PC-9 (cell line): Measurements from ENCODE around the gene FCER2. TPM values are rescaled to one million over a fixed set of nuclear protein-coding genes. Genes with fewer than 3 reads are reported as not detected.

ENCODE experiments used
- BruUV-seq: library from RNA; stranded (reverse); fragments of 400-500 nt; replicated peaks from 2 replicates; lab custom pipeline; 2021; lab: Mats Ljungman, UMichigan
- CTCF ChIA-PET: fragments of 300-600 bp; sonication (Branson Sonifier 250); formaldehyde crosslinking; loops from one replicate; lab custom pipeline; 2022; ENCODE audit warnings: antibody characterized with exemption; lab: Charles Lee
- POLR2A ChIA-PET: fragments of 300-600 bp; sonication (Branson Sonifier 250); formaldehyde crosslinking; loops from one replicate; lab custom pipeline; 2022; ENCODE audit warnings: antibody characterized with exemption; ENCODE audit not compliant: unreplicated experiment; lab: Charles Lee
- DNase-seq, 2 experiments: peaks; one replicate each; pipeline versions ENCODE4 v3.0.0 to v3.0.0-alpha.2; 2015 to 2022; ENCODE audit warnings: mixed read lengths in 1 of 2
- H2AFZ ChIP-seq: fragments of 200-600 bp; sonication (generic); 2 replicates; pipeline ENCODE4 v1.8.1; 2017; ENCODE audit warnings: antibody characterized with exemption
- H3F3A ChIP-seq: fragments of 200-600 bp; sonication (generic); 2 replicates; pipeline ENCODE4 v1.8.1; 2017; ENCODE audit warnings: antibody characterized with exemption, mild to moderate bottlenecking, low read depth; ENCODE audit not compliant: insufficient read depth
- H3K27ac ChIP-seq: fragments of 200-600 bp; sonication (generic); 2 replicates; pipeline ENCODE4 v1.6.1; 2016; ENCODE audit warnings: mixed run types
- H3K27me3 ChIP-seq: fragments of 200-600 bp; sonication (generic); 2 replicates; pipeline ENCODE4 v1.6.1; 2016; ENCODE audit warnings: low read depth, mixed run types; ENCODE audit not compliant: insufficient read depth
- H3K36me3 ChIP-seq: fragments of 200-600 bp; sonication (generic); 2 replicates; pipeline ENCODE4 v1.6.1; 2016; ENCODE audit warnings: low read depth, mixed run types
- H3K4me1 ChIP-seq: fragments of 200-600 bp; sonication (generic); replicated peaks from 2 replicates; pipeline ENCODE4 v1.6.1; 2016; ENCODE audit warnings: mixed run types; ENCODE audit not compliant: insufficient read depth
- H3K4me2 ChIP-seq: fragments of 200-600 bp; sonication (generic); 2 replicates; pipeline ENCODE4 v1.6.1; 2017; ENCODE audit warnings: mixed run types
- H3K4me3 ChIP-seq: fragments of 200-600 bp; sonication (generic); 2 replicates; pipeline ENCODE4 v1.6.1; 2016; ENCODE audit warnings: mixed run types
- H3K79me2 ChIP-seq: fragments of 200-600 bp; sonication (generic); 2 replicates; pipeline ENCODE4 v1.6.1; 2017; ENCODE audit warnings: low read depth, mixed run types
- H3K9me2 ChIP-seq: fragments of 200-600 bp; sonication (generic); 2 replicates; pipeline ENCODE4 v1.8.1; 2017; ENCODE audit warnings: mild to moderate bottlenecking; ENCODE audit not compliant: insufficient read depth
- H3K9me3 ChIP-seq: fragments of 200-600 bp; sonication (generic); 2 replicates; pipeline ENCODE4 v1.8.1; 2016; ENCODE audit warnings: low read depth; ENCODE audit not compliant: insufficient read depth
- H4K20me1 ChIP-seq: fragments of 200-600 bp; sonication (generic); 2 replicates; pipeline ENCODE4 v1.8.1; 2017; ENCODE audit not compliant: insufficient read depth
- EZH2 ChIP-seq: fragments of 200-600 bp; sonication (generic); IDR thresholded peaks from 2 replicates; pipeline ENCODE4 v1.8.0; 2017; ENCODE audit warnings: antibody characterized with exemption, low read depth
- intact Hi-C: fragments of 100-400 bp; cut with micrococcal nuclease; formaldehyde crosslinking; loops from one replicate; pipeline ENCODE4 v1.10.0; 2022; ENCODE audit not compliant: unreplicated experiment
- total RNA-seq: library from RNA; stranded (reverse); gene quantifications from 2 replicates; pipeline ENCODE4 v1.2.3, GENCODE V29; 2021
- TF ChIP-seq, protein P1 (sequence below): fragments of 200-600 bp; sonication (generic); conservative IDR thresholded peaks from 2 replicates; pipeline ENCODE4 v1.6.1; 2017; ENCODE audit warnings: mixed run types, antibody characterized with exemption, mild to moderate bottlenecking, moderate library complexity

FCER2 gene
- total RNA-seq, 1 experiment from 2014 or later, result not detected

DNA sequence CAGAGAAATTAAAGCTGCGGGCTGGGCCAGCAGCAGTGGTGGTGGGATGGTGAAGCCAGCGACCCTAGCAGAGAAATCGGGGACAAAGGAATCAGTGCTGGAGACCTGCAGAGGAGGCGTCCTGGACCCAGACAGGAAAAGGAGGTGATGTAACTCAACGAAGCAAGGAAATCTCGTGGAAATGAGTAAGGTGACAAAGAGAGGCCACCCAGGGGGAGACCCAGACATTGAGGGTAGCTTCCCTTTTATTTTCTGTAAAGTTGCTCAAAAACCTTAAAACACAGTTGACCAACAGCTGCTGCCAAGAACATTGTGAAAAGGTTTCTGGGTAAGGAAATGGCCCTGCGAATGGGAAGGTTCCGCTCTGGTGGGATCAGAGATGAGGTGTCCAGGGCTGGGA lies 46.4 kb downstream of the FCER2 start:
- Histone ChIP-seq H3K9me3 (no peaks in the 10 kb centered on the region), H3F3A (peaks cover 13% of the 10 kb centered on the region), H3K4me2 (no peak overlapping the region), H3K27me3 (0 out of 2 replicates have a peak, but pooled peaks cover under 1% of the 10 kb centered on the region), H3K36me3 (no peaks in the 10 kb centered on the region), H3K4me3 (no peak overlapping the region), H3K9me2 (no peaks in the 10 kb centered on the region), H3K27ac (no peak overlapping the region), H4K20me1 (no peaks in the 10 kb centered on the region), H3K79me2 (no peaks in the 10 kb centered on the region), H2AFZ (no peak overlapping the region), H3K4me1 (peaks cover 26% of the 10 kb centered on the region)
- no peak for DNase-seq
- intact Hi-C loops, result no loop called here
- ChIA-PET CTCF (interaction anchor here (0.6 kb wide), 1 partner anchor 88 kb away, joined by 5 read pairs; no protein-coding TSS in a partner anchor), POLR2A (interaction anchor here (0.7 kb wide), 1 partner anchor 8 kb away, joined by 5 read pairs; no protein-coding TSS in a partner anchor)
- TF ChIP-seq EZH2, result no peak
- TF ChIP-seq, protein P1, sequence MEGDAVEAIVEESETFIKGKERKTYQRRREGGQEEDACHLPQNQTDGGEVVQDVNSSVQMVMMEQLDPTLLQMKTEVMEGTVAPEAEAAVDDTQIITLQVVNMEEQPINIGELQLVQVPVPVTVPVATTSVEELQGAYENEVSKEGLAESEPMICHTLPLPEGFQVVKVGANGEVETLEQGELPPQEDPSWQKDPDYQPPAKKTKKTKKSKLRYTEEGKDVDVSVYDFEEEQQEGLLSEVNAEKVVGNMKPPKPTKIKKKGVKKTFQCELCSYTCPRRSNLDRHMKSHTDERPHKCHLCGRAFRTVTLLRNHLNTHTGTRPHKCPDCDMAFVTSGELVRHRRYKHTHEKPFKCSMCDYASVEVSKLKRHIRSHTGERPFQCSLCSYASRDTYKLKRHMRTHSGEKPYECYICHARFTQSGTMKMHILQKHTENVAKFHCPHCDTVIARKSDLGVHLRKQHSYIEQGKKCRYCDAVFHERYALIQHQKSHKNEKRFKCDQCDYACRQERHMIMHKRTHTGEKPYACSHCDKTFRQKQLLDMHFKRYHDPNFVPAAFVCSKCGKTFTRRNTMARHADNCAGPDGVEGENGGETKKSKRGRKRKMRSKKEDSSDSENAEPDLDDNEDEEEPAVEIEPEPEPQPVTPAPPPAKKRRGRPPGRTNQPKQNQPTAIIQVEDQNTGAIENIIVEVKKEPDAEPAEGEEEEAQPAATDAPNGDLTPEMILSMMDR, result no peak
- no TSS peak for BruUV-seq

GRCh38 chr19:7654401-7654800 lies 47.5 kb downstream of the FCER2 start:
- H2AFZ ChIP-seq, result no peak overlapping the region
- peaks cover 16% of the 10 kb centered on the region for H3F3A ChIP-seq
- no peaks in the 10 kb centered on the region for H3K27me3 ChIP-seq
- BruUV-seq, result no TSS peak
- peak overlapping the region; percentile 35; the same call in 1 of the 2 replicates for H3K4me2 ChIP-seq
- POLR2A ChIA-PET, result interaction anchor here (0.5 to 0.6 kb wide), 2 partner anchors 35 to 102 kb away, joined by 3 to 6 read pairs; no protein-coding TSS in a partner anchor
- no peaks in the 10 kb centered on the region for H3K9me2 ChIP-seq
- peaks cover 26% of the 10 kb centered on the region for H3K4me1 ChIP-seq
- no peak overlapping the region for H3K4me3 ChIP-seq
- TF ChIP-seq EZH2, result no peak
- TF ChIP-seq, protein P1, result no peak
- no peaks in the 10 kb centered on the region for H3K9me3 ChIP-seq
- peak in 1 of 2 experiments; percentile 59 for DNase-seq
- no peaks in the 10 kb centered on the region for H3K36me3 ChIP-seq
- peak overlapping the region; percentile 22; the same call in 1 of the 2 replicates for H3K27ac ChIP-seq
- CTCF ChIA-PET, result no interaction called here
- H4K20me1 ChIP-seq, result no peaks in the 10 kb centered on the region
- intact Hi-C loops, result no loop called here
- H3K79me2 ChIP-seq, result no peaks in the 10 kb centered on the region

DNA sequence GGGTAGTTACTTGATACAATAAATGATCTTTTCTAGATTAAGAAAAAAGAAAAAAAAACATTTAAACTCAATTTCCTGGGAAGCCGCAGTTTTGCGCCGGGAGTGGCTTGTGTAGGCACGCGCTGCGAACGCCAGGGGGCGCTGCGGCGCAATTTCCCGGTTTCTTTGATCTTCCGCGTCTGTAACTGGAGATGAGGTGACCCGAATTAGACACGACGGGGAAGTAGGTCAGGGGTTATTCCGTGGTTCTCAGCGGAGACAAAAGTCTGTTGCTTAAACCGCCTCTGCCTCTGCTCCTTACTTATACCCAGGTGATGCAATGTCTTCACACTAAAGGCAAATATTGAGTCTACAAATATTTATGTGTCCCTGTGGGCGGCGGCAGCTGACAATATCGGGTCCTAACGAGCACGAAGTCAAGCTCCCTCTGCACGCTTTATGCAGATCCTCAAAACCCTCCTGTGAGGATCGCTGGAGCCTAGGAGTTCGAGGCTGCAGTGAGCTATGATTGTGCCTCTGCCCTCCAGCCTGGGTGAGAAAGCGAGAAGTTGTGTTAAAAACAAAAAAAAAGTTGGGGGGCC lies 49.8 kb downstream of the FCER2 start:
- Histone ChIP-seq H3F3A (peaks cover 28% of the 10 kb centered on the region), H3K4me1 (peaks cover 26% of the 10 kb centered on the region), H3K27ac (peak overlapping the region; percentile 73), H3K9me2 (no peaks in the 10 kb centered on the region), H3K27me3 (no peaks in the 10 kb centered on the region), H3K4me2 (peak overlapping the region; percentile 74), H3K36me3 (no peaks in the 10 kb centered on the region), H3K9me3 (no peaks in the 10 kb centered on the region), H3K4me3 (peak overlapping the region; percentile 25; the same call in 1 of the 2 replicates), H2AFZ (no peak overlapping the region), H4K20me1 (no peaks in the 10 kb centered on the region), H3K79me2 (no peaks in the 10 kb centered on the region)
- ChIA-PET CTCF (interaction anchor here (0.6 to 1.0 kb wide), 2 partner anchors 23 to 29 kb away, joined by 3 to 6 read pairs; partner anchors contain the start of genes PET100, TRAPPC5 and XAB2), POLR2A (interaction anchor here (0.7 kb wide), 1 partner anchor 108 kb away, joined by 8 read pairs; no protein-coding TSS in a partner anchor)
- BruUV-seq, result no TSS peak
- intact Hi-C loops, result loop anchor here (1.0 kb wide), 1 partner anchor 147 kb away; no protein-coding TSS in a partner anchor
- DNase-seq, result peak; percentile 91 to 98
- no peak for TF ChIP-seq EZH2
- TF ChIP-seq, protein P1, result peak; percentile 99
